ENCODE results near the gene NACC1.

NACC1 gene

DNA sequence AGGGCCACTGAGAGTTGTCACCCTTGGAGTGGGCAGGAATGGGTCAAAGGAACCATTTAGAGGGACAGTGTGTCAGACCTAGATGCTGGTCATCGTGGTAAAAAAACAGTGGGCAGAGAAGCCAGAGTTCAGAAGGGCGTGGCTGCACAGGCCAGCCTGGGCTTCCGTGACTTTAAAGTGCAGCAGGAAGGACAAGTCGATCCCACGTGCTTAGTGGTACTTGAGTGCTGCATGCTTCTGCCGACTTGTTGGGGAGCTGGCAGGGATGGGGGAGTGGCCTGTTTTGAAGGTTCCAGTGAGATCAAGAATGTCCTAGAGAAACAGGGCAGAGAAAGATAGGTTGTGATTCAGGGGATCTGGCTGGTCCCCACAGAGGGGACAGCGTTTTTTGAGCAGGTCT is 32.4 kb upstream of the NACC1 start:
- Histone ChIP-seq H4K20me1 (ENCODE audit: insufficient read depth, low read length) (no peaks in the 10 kb centered on the region), H3K9me3 (ENCODE audit: insufficient read depth, low read length, severe bottlenecking) (no peaks in the 10 kb centered on the region), H3K4me2 (ENCODE audit: insufficient read depth, low read length) (no peak overlapping the region), H3K27ac (ENCODE audit: low read length) (no peak overlapping the region), H3K4me3 (ENCODE audit: low read depth in 1 of 2, low read length in 2 of 2) (no peak overlapping the region), H3K79me2 (ENCODE audit: insufficient read depth, low read length) (no peaks in the 10 kb centered on the region), H3K9ac (ENCODE audit: low read depth, low read length) (no peak overlapping the region), H3K4me1 (ENCODE audit: insufficient read depth, low read length) (no peaks in the 10 kb centered on the region), H3K36me3 (ENCODE audit: insufficient read depth, low read length) (no peaks in the 10 kb centered on the region), H3K27me3 (ENCODE audit: insufficient read depth, low read length, poor library complexity) (no peaks in the 10 kb centered on the region), H2AFZ (ENCODE audit: low read depth, low read length) (no peak overlapping the region)
- DNase-seq (no peak), ATAC-seq (ENCODE audit: insufficient read depth, low read depth) (no peak)
- TF ChIP-seq EZH2 (IDR thresholded peaks at IDR 0.05; ENCODE audit: borderline replicate concordance, low read depth, low read length, severe bottlenecking): no peak
- TF ChIP-seq, protein P1, sequence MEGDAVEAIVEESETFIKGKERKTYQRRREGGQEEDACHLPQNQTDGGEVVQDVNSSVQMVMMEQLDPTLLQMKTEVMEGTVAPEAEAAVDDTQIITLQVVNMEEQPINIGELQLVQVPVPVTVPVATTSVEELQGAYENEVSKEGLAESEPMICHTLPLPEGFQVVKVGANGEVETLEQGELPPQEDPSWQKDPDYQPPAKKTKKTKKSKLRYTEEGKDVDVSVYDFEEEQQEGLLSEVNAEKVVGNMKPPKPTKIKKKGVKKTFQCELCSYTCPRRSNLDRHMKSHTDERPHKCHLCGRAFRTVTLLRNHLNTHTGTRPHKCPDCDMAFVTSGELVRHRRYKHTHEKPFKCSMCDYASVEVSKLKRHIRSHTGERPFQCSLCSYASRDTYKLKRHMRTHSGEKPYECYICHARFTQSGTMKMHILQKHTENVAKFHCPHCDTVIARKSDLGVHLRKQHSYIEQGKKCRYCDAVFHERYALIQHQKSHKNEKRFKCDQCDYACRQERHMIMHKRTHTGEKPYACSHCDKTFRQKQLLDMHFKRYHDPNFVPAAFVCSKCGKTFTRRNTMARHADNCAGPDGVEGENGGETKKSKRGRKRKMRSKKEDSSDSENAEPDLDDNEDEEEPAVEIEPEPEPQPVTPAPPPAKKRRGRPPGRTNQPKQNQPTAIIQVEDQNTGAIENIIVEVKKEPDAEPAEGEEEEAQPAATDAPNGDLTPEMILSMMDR (IDR thresholded peaks at IDR 0.05; ENCODE audit: borderline replicate concordance, extremely low read depth, low read length, poor library complexity, severe bottlenecking): no peak

GRCh38 chr19:13086341-13086740 is 31.7 kb upstream of the NACC1 start:
- no peaks in the 10 kb centered on the region for H3K79me2 ChIP-seq (ENCODE audit: insufficient read depth, low read length)
- no peaks in the 10 kb centered on the region for H3K36me3 ChIP-seq (ENCODE audit: insufficient read depth, low read length)
- no peak for ATAC-seq (ENCODE audit: insufficient read depth, low read depth)
- no peaks in the 10 kb centered on the region for H3K9me3 ChIP-seq (ENCODE audit: insufficient read depth, low read length, severe bottlenecking)
- H3K4me3 ChIP-seq (ENCODE audit: low read depth in 1 of 2, low read length in 2 of 2): no peak overlapping the region
- no peak for DNase-seq
- H3K27ac ChIP-seq (ENCODE audit: low read length): no peak overlapping the region
- H3K4me2 ChIP-seq (ENCODE audit: insufficient read depth, low read length): no peak overlapping the region
- no peak overlapping the region for H3K9ac ChIP-seq (ENCODE audit: low read depth, low read length)
- no peaks in the 10 kb centered on the region for H4K20me1 ChIP-seq (ENCODE audit: insufficient read depth, low read length)
- no peaks in the 10 kb centered on the region for H3K4me1 ChIP-seq (ENCODE audit: insufficient read depth, low read length)
- H2AFZ ChIP-seq (ENCODE audit: low read depth, low read length): no peak overlapping the region
- TF ChIP-seq, protein P1 (IDR thresholded peaks at IDR 0.05; ENCODE audit: borderline replicate concordance, extremely low read depth, low read length, poor library complexity, severe bottlenecking): no peak
- no peak for TF ChIP-seq EZH2 (IDR thresholded peaks at IDR 0.05; ENCODE audit: borderline replicate concordance, low read depth, low read length, severe bottlenecking)
- H3K27me3 ChIP-seq (ENCODE audit: insufficient read depth, low read length, poor library complexity): no peaks in the 10 kb centered on the region

- no peaks in the 10 kb centered on the region for H3K36me3 ChIP-seq (ENCODE audit: insufficient read depth, low read length)
- H3K79me2 ChIP-seq (ENCODE audit: insufficient read depth, low read length): no peaks in the 10 kb centered on the region
Measured at GRCh38 chr19:13087295-13087694, 30.8 kb upstream of the NACC1 start.

More at GRCh38 chr19:13087295-13087694, 30.8 kb upstream of the NACC1 start:
- H2AFZ ChIP-seq (ENCODE audit: low read depth, low read length): no peak overlapping the region
- no peak overlapping the region for H3K9ac ChIP-seq (ENCODE audit: low read depth, low read length)
- no peaks in the 10 kb centered on the region for H3K4me1 ChIP-seq (ENCODE audit: insufficient read depth, low read length)
- no peak overlapping the region for H3K4me2 ChIP-seq (ENCODE audit: insufficient read depth, low read length)
- H3K9me3 ChIP-seq (ENCODE audit: insufficient read depth, low read length, severe bottlenecking): no peaks in the 10 kb centered on the region
- no peaks in the 10 kb centered on the region for H4K20me1 ChIP-seq (ENCODE audit: insufficient read depth, low read length)
- TF ChIP-seq EZH2 (IDR thresholded peaks at IDR 0.05; ENCODE audit: borderline replicate concordance, low read depth, low read length, severe bottlenecking): no peak
- TF ChIP-seq, protein P1 (IDR thresholded peaks at IDR 0.05; ENCODE audit: borderline replicate concordance, extremely low read depth, low read length, poor library complexity, severe bottlenecking): no peak
- DNase-seq (no peak), ATAC-seq (ENCODE audit: insufficient read depth, low read depth) (no peak)
- H3K27me3 ChIP-seq (ENCODE audit: insufficient read depth, low read length, poor library complexity): no peaks in the 10 kb centered on the region
- no peak overlapping the region for H3K4me3 ChIP-seq (ENCODE audit: low read depth in 1 of 2, low read length in 2 of 2)
- no peak overlapping the region for H3K27ac ChIP-seq (ENCODE audit: low read length)

Measured in DND-41 (cell line).